HepG2 (cell line): ENCODE results near the gene METAP2. TPM values are rescaled to one million over a fixed set of nuclear protein-coding genes. Genes with fewer than 3 reads are reported as not detected.

Source experiments
- ATAC-seq: fragments of 200-7000 bp; cut with Tn5 transposase; 3 replicates; pipeline ENCODE4 v1.9.1; 2020; ENCODE audit warnings: mild to moderate bottlenecking, moderate library complexity
- BruUV-seq: library from RNA; stranded (reverse); fragments of 400-500 nt; replicated peaks from 2 replicates; lab custom pipeline; 2021; lab: Mats Ljungman, UMichigan
- CTCF ChIA-PET: fragments of 300-600 bp; formaldehyde crosslinking; extraction: SDS; loops from one replicate; lab custom pipeline; 2021; ENCODE audit warnings: low total read pairs, inconsistent platforms, low intra/inter-chr PET ratio; lab: Yijun Ruan, JAX
- POLR2A ChIA-PET: fragments of 350-600 bp; sonication (Branson Sonifier 250); formaldehyde crosslinking; loops from one replicate; lab custom pipeline; 2020; ENCODE audit warnings: antibody characterized with exemption, inconsistent platforms; lab: Yijun Ruan, JAX
- DNase-seq: peaks from one replicate; pipeline ENCODE4 v3.0.0-alpha.2; 2015; ENCODE audit warnings: low spot score
- FAIRE-seq: peaks from 3 replicates; lab custom pipeline; 2011; peaks lifted over from hg19 to GRCh38; lab: Jason Lieb, UNC
- H2AFZ ChIP-seq: one replicate; pipeline ENCODE4 v1.6.1; 2011; ENCODE audit warnings: low read length, inconsistent platforms
- H3K27ac ChIP-seq: fragments of 300-600 bp; 3 replicates; pipeline ENCODE4 v1.8.0; 2011; ENCODE audit warnings: mixed run types, mild to moderate bottlenecking, mixed read lengths, low read length, inconsistent platforms; ENCODE audit not compliant: insufficient read depth; ENCODE audit errors: extremely low read length
- H3K27me3 ChIP-seq, 2 experiments: fragments of 200-600 bp in 1 of 2; 2 replicates in 1 of 2; 3 replicates in 1 of 2; pipeline versions ENCODE4 v1.6.0 to v1.8.0; 2011; ENCODE audit warnings: low read length in 2 of 2, mild to moderate bottlenecking in 2 of 2, moderate library complexity in 2 of 2, inconsistent platforms in 1 of 2; ENCODE audit not compliant: insufficient read depth in 2 of 2, control insufficient read depth in 1 of 2
- H3K36me3 ChIP-seq, 2 experiments: fragments of 200-600 bp in 1 of 2; replicated peaks in 1 of 2; 2 replicates in 1 of 2; 3 replicates in 1 of 2; pipeline versions ENCODE4 v1.5.1 to v1.8.0; 2011; ENCODE audit warnings: low read length in 2 of 2, inconsistent platforms in 1 of 2; ENCODE audit not compliant: insufficient read depth in 2 of 2, control insufficient read depth in 1 of 2
- H3K4me1 ChIP-seq: 2 replicates; pipeline ENCODE4 v1.5.1; 2012; ENCODE audit warnings: low read length, inconsistent platforms; ENCODE audit not compliant: insufficient read depth
- H3K4me2 ChIP-seq: 2 replicates; pipeline ENCODE4 v1.6.0; 2011; ENCODE audit warnings: low read depth, low read length, inconsistent platforms
- H3K4me3 ChIP-seq, 3 experiments: fragments of 200-600 bp in 1 of 3; sonication (generic), shearing (Covaris generic) in 1 of 3; replicated peaks in 1 of 3; 2 replicates each; pipeline ENCODE4 v1.5.1; 2011 to 2016; ENCODE audit warnings: low read length in 3 of 3, inconsistent platforms in 2 of 3, low read depth in 2 of 3, mild to moderate bottlenecking in 2 of 3, control low read depth in 1 of 3, mixed read lengths in 1 of 3; ENCODE audit not compliant: insufficient read depth in 1 of 3
- H3K79me2 ChIP-seq: one replicate; pipeline ENCODE4 v1.6.1; 2011; ENCODE audit warnings: low read length, inconsistent platforms; ENCODE audit not compliant: insufficient read depth
- H3K9ac ChIP-seq: 2 replicates; pipeline ENCODE4 v1.6.0; 2011; ENCODE audit warnings: mild to moderate bottlenecking, low read depth, low read length, inconsistent platforms; ENCODE audit not compliant: insufficient read depth
- H3K9me3 ChIP-seq: 2 replicates; pipeline ENCODE4 v1.5.1; 2012; ENCODE audit warnings: mild to moderate bottlenecking, low read length
- H4K20me1 ChIP-seq: 2 replicates; pipeline ENCODE4 v1.6.0; 2011; ENCODE audit warnings: inconsistent platforms, mild to moderate bottlenecking, low read length, moderate library complexity; ENCODE audit not compliant: insufficient read depth
- ARID2 ChIP-seq: sonication (generic); formaldehyde crosslinking; IDR thresholded peaks from 2 replicates; pipeline ENCODE4 v1.8.1; 2022; ENCODE audit warnings: mild to moderate bottlenecking, missing genetic modification reagents, borderline replicate concordance
- ATM ChIP-seq: fragments of 450-650 bp; IDR thresholded peaks from 2 replicates; pipeline ENCODE4 v1.7.1; 2017; ENCODE audit warnings: mild to moderate bottlenecking, borderline replicate concordance
- CENPT ChIP-seq: sonication (generic); formaldehyde crosslinking; IDR thresholded peaks from 2 replicates; pipeline ENCODE4 v1.8.0; 2022; ENCODE audit warnings: low read depth, mild to moderate bottlenecking, moderate library complexity, missing genetic modification reagents
- KLF11 ChIP-seq: IDR thresholded peaks from 2 replicates; pipeline ENCODE4 v1.6.1; 2016; ENCODE audit warnings: missing compliant biosample characterization
- PITX1 ChIP-seq: sonication (generic); formaldehyde crosslinking; IDR thresholded peaks from 2 replicates; pipeline ENCODE4 v1.5.1; 2020; ENCODE audit warnings: mild to moderate bottlenecking, missing genetic modification reagents
- POLR2A ChIP-seq, 2 experiments: IDR thresholded peaks; 2 replicates each; pipeline ENCODE4 v1.6.1; 2011; ENCODE audit warnings: low read depth in 2 of 2, low read length in 2 of 2, mild to moderate bottlenecking in 1 of 2, moderate library complexity in 1 of 2; ENCODE audit not compliant: insufficient read depth in 1 of 2
- SMC3 ChIP-seq: IDR thresholded peaks from 2 replicates; pipeline ENCODE4 v1.6.1; 2011; ENCODE audit warnings: low read length, improper control_type of control experiment
- ZMYM4 ChIP-seq: sonication (generic); formaldehyde crosslinking; IDR thresholded peaks from 2 replicates; pipeline ENCODE4 v1.8.1; 2023; ENCODE audit warnings: mild to moderate bottlenecking, missing genetic modification reagents
- ZNF335 ChIP-seq: sonication (generic); formaldehyde crosslinking; IDR thresholded peaks from 2 replicates; pipeline ENCODE4 v1.4.0; 2020; ENCODE audit warnings: missing genetic modification reagents
- ZNF431 ChIP-seq: sonication (generic); formaldehyde crosslinking; IDR thresholded peaks from 2 replicates; pipeline ENCODE4 v1.9.0; 2022; ENCODE audit warnings: missing genetic modification reagents, low read depth, mild to moderate bottlenecking, borderline replicate concordance
- ZNF850 ChIP-seq: sonication (generic); formaldehyde crosslinking; conservative IDR thresholded peaks from 2 replicates; pipeline ENCODE4 v1.9.0; 2021; ENCODE audit warnings: mild to moderate bottlenecking, missing genetic modification reagents
- WGBS: methylation state at CpG from one replicate; pipeline ENCODE4 v1.1.6; 2017; ENCODE audit warnings: low lambda C conversion rate; 5-methylcytosine and 5-hydroxymethylcytosine counted together
- in situ Hi-C: cut with HindIII; loops from 2 replicates; pipeline ENCODE4 v1.10.0; 2017; ENCODE audit warnings: low pct_unique_long_range_greater_than_20kb; ENCODE audit not compliant: extremely low pct_ligation_motif_present
- intact Hi-C: fragments of 100-400 bp; cut with micrococcal nuclease; formaldehyde crosslinking; loops from one replicate; pipeline ENCODE4 v1.10.0; 2022; ENCODE audit not compliant: unreplicated experiment
- polyA plus RNA-seq, 8 experiments: library from polyadenylated mRNA; depleted of rRNA in 3 of 8; stranded (reverse) in 7 of 8; unstranded in 1 of 8; fragments of >200 nt; fragmentation: Illumina TruSeq in 4 of 8; extraction: Trizol in 4 of 8; gene quantifications; 2 replicates each; pipeline versions ENCODE4 v1.2.1 to v1.2.3, GENCODE V29; 2011 to 2016; ENCODE audit warnings: low read depth in 4 of 8, missing spikeins in 1 of 8, mixed read lengths in 1 of 8; ENCODE audit not compliant: insufficient read depth in 1 of 8
- total RNA-seq, 5 experiments: library from RNA; depleted of rRNA; stranded (reverse); fragments of >200 nt; fragmentation: Illumina TruSeq; extraction: Trizol; gene quantifications; 2 replicates each; pipeline ENCODE4 v1.2.3, GENCODE V29; 2016; ENCODE audit warnings: low read depth in 1 of 5
- TF ChIP-seq, protein P1 (sequence below): sonication (generic); formaldehyde crosslinking; IDR thresholded peaks from 2 replicates; pipeline ENCODE4 v1.8.1; 2023; ENCODE audit warnings: missing genetic modification reagents, inconsistent platforms, borderline replicate concordance
- TF ChIP-seq, protein P2 (sequence below): sonication (generic); formaldehyde crosslinking; IDR thresholded peaks from 2 replicates; pipeline ENCODE4 v1.5.0; 2020; ENCODE audit warnings: mild to moderate bottlenecking, missing genetic modification reagents, borderline replicate concordance
- TF ChIP-seq, protein P3 (sequence below): sonication (generic); formaldehyde crosslinking; IDR thresholded peaks from 2 replicates; pipeline ENCODE4 v1.4.0; 2020; ENCODE audit warnings: missing genetic modification reagents

The METAP2 gene
- total and polyA plus RNA-seq, 2 of the 13 experiments (the other 11 are each of a cell fraction or from before 2014, with no cell fraction given), result 67.8 to 131 TPM

DNA sequence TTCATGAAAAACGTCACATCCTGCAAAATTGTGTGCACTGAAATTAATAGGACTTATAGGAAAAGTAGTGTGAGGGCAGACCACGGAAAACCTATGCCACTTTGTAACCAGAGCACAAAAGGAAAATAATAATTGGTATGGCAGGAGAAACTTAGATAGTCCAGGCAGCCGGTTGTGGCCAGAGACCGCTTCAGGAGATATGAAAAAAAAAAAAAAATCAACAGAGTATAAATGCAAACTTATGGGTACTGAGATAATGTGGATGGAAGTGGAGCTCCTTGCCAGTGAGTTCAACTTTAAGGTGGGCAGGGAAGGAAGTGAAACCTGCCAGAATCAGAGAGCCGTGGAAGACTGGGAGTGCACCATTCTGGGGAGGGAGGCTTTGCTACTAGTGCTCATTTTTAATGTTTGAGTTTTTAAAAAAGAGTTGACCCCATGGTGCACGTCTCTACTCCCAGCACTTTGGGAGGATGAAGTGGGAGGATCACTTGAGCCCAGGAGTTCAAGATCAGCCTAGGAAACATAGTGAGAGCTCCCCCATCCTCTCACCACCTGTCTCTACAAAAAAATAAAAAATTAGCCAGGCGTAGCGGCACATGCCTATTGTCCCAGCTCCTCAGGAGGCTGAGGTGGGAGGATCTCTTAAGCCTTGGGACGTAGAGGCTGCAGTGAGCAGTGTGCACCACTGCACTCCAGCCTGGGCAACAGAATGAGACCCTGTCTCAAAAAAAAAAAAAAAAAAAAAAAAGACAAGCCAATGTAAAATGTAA lies 34.3 kb upstream of the METAP2 start:
- CTCF ChIA-PET, result no interaction called here
- H3K36me3 ChIP-seq, result no peaks in the 10 kb centered on the region
- no peaks in the 10 kb centered on the region for H3K27me3 ChIP-seq
- no TSS peak for BruUV-seq
- no peak overlapping the region for H3K27ac ChIP-seq
- DNase-seq, result no peak
- H4K20me1 ChIP-seq, result no peaks in the 10 kb centered on the region
- POLR2A ChIA-PET, result no interaction called here
- no peak overlapping the region for H3K9ac ChIP-seq
- H3K9me3 ChIP-seq, result no peaks in the 10 kb centered on the region
- no peaks in the 10 kb centered on the region for H3K4me1 ChIP-seq
- no peak overlapping the region for H3K4me3 ChIP-seq
- no peak for FAIRE-seq
- in situ Hi-C loops, result no loop called here
- H3K79me2 ChIP-seq, result no peaks in the 10 kb centered on the region
- intact Hi-C loops, result no loop called here
- no peak overlapping the region for H2AFZ ChIP-seq
- no peak for ATAC-seq
- no peak overlapping the region for H3K4me2 ChIP-seq
- 43% methylated on average over 9 of the region's 9 CpGs for WGBS
- no peak for TF ChIP-seq KLF11 (CRISPR knock-in tag)
- no peak for TF ChIP-seq ATM
- TF ChIP-seq POLR2A (IDR thresholded peaks at IDR 0.05; ENCODE audit: insufficient read depth in 1 of 2, low read depth in 2 of 2, low read length in 2 of 2), result no peak
- TF ChIP-seq, protein P1, sequence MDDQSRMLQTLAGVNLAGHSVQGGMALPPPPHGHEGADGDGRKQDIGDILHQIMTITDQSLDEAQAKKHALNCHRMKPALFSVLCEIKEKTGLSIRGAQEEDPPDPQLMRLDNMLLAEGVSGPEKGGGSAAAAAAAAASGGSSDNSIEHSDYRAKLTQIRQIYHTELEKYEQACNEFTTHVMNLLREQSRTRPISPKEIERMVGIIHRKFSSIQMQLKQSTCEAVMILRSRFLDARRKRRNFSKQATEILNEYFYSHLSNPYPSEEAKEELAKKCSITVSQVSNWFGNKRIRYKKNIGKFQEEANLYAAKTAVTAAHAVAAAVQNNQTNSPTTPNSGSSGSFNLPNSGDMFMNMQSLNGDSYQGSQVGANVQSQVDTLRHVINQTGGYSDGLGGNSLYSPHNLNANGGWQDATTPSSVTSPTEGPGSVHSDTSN (CRISPR knock-in tag), result no peak
- no peak for TF ChIP-seq ZNF850
- TF ChIP-seq, protein P2, sequence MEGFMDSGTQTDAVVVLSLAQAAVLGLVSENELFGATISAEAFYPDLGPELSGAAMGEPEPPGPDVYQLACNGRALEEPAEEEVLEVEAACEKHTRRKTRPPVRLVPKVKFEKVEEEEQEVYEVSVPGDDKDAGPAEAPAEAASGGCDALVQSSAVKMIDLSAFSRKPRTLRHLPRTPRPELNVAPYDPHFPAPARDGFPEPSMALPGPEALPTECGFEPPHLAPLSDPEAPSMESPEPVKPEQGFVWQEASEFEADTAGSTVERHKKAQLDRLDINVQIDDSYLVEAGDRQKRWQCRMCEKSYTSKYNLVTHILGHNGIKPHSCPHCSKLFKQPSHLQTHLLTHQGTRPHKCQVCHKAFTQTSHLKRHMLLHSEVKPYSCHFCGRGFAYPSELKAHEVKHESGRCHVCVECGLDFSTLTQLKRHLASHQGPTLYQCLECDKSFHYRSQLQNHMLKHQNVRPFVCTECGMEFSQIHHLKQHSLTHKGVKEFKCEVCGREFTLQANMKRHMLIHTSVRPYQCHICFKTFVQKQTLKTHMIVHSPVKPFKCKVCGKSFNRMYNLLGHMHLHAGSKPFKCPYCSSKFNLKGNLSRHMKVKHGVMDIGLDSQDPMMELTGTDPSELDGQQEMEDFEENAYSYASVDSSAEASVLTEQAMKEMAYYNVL (CRISPR knock-in tag), result no peak
- TF ChIP-seq, protein P3, sequence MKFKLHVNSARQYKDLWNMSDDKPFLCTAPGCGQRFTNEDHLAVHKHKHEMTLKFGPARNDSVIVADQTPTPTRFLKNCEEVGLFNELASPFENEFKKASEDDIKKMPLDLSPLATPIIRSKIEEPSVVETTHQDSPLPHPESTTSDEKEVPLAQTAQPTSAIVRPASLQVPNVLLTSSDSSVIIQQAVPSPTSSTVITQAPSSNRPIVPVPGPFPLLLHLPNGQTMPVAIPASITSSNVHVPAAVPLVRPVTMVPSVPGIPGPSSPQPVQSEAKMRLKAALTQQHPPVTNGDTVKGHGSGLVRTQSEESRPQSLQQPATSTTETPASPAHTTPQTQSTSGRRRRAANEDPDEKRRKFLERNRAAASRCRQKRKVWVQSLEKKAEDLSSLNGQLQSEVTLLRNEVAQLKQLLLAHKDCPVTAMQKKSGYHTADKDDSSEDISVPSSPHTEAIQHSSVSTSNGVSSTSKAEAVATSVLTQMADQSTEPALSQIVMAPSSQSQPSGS (CRISPR knock-in tag), result no peak
- no peak for TF ChIP-seq ZNF431 (CRISPR knock-in tag)
- no peak for TF ChIP-seq CENPT (CRISPR knock-in tag)
- no peak for TF ChIP-seq SMC3
- TF ChIP-seq ARID2 (CRISPR knock-in tag), result no peak
- TF ChIP-seq ZMYM4, result no peak
- TF ChIP-seq PITX1 (CRISPR knock-in tag), result no peak
- TF ChIP-seq ZNF335 (CRISPR knock-in tag), result no peak
